Stimulated activated CD4-positive, alpha-beta T cell treated with anti-CD3 and anti-CD28 coated beads, Interleukin-2, amount 100 ng/mL, for 4 hours (primary cell): Measurements from ENCODE around the gene CPT1B.
"Not testable (repeated sequence)": the region's sequence is repeated elsewhere in the genome, so short reads cannot be mapped to it uniquely, and the experiment has no call there.

Source experiments
- DNase-seq: peaks from one replicate; pipeline ENCODE4 v3.0.0-alpha.2; 2020; ENCODE audit warnings: low read depth

The CPT1B gene

DNA sequence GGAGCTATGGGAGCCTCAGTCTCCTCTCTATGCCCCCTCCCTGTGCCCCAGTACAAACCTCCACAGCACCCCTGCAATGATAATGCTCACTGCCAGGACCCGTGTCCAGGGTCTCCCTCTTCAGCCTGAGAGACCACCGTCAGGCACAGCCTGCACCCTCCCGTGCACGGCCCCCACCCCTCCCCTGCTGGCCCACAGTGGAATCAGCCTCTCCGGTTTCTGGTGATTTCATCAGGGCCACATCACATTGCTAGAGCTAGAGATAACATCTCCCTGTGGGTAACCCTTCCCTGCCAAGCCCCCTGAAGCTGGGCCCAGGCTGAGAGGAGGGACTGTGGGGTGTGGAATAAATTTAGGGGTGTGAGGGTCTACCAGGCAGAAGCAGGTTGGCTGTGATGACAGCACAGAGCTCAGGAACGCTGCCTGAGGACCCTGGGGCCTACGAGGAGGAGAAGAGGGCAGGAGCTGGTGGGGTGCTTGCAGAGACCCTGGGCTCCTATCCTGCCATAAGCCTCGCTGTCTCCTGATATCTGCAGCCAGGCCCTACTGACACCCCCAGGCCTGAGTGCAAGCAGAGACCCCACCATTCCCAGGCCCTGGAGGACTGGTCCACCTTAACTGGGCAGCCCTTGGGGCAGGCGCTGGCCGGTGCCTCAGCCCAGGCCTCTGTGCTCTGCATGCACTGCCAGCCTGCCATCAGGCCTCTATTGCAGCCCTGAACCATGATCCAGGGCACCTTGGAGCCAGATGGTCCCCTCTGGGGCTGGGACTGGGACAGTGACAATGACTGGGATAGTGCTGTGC, 32.5 kb downstream of the CPT1B start, which contains the start of gene KLHDC7B:
KLHDC7B (plus strand) TSS at position 378 of the 804 bp plus-strand sequence; CDS start at position 723, 345 bp downstream.
- DNase-seq: no peak

DNA sequence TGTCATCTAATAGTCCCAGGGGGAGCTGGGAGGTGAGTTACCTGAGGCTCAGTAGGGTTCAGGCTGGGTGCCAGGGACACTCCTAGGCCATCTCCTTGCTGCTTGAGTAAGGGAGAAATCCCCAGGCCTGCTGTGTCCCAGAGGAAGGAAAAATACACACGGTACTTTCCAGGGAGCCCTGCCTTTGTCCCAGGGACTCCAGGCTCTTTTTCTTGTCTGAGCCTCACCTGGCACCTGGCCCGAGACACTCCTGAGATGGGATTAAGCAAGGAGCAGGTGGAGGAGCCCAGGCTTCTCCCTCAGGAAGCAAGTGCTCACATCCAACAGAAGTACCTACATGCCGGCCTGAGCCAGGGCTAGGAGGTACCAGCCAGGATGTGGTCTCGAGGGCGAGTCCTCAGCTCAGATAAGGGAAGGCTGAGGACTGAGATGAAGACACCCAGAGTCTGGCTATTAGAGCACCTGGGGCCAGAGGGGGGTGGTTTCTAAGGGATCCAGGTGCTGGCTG, 33.4 kb downstream of the CPT1B start:
- DNase-seq: no peak

DNA sequence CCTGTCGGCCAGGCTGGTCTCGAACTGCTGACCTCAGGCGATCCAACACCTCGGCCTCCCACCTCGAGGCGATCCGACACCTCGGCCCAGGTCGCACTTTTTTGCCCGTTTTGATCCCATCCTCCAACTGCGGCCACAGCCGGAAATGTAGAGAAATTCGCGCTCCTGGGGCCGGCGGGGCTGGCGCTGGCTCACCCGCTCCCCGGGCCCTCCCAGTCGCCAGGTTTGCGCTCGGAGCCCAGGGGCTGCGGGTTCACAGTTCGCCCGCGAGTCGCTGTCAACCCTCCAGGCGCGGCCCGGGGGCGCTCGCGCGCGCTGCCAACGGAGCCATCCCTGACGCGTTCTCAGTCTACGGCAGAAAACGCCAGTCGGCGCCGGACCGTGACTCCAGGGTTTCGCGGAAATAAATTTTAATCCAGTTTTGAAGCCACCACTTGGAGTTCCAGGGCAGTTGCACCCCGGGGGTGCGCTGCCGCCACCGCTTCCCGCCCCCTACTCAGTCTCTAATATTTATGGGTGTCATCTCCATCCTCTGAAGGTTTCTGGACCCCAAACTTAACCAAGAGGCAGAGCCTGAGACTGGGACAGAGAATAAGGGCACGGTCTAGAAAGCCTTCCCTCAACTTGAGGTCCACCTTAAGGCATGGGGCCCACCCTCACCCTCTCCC, 34.0 kb downstream of the CPT1B start:
- DNase-seq: peak; percentile 80

DNA sequence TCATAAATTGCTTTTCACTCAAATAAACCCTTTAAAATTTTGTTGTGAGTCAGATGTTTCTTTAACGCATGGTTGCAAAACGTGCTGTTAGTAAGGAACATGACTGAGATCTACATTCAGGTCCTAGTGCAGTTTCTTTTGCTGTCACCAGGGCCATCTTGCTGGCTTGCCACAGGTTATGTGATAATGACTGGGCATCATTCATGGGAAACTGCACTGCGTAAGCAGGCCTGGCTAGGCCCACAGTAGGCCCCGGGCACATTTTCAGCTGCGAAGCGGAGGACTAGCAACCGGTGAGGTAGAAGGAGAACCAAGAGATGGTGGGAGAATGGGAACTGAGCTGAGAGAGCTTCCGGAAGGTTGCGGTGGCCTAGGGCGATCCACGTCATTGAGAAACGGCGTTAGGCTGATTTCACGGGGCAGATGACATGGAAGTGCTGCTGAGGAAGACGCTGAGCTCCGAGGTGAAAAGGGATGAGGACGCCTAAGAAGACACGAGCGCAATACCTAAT, 35.8 kb downstream of the CPT1B start:
- no peak for DNase-seq

DNA sequence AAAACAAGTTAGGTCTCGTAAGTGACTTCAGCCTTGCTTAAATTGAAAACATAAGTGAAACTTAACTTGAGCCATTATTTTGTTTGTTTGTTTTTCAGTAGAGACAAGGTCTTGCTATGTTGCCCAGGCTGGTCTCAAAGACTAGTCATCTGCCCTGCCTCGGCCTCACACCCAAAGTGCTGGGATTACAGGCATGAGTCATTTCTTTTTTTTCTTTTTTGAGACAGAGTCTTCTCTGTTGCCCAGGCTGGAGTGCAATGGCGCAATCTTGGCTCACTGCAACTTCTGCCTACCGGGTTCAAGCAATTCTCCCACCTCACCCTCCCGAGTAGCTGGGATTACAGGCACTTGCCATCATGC, 36.6 kb downstream of the CPT1B start:
- DNase-seq: not testable (repeated sequence)

DNA sequence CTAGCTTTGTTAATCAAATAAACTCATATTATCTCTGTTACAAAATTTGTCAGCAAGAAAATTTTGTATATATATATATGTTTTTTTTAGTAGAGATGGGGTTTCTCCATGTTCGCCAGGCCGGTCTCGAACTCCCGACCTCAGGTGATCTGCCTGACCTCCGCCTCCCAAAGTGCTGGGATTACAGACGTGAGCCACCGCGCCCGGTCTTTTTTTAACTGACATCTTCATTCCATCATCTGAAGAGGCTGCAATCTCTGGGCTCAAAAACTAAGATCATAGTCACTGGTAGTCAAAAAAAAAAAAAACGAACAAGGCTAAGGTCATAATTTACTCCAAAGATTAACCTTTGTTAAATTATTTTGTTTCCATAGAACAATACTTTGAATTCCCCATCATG, 37.8 kb downstream of the CPT1B start:
- no peak for DNase-seq

DNA sequence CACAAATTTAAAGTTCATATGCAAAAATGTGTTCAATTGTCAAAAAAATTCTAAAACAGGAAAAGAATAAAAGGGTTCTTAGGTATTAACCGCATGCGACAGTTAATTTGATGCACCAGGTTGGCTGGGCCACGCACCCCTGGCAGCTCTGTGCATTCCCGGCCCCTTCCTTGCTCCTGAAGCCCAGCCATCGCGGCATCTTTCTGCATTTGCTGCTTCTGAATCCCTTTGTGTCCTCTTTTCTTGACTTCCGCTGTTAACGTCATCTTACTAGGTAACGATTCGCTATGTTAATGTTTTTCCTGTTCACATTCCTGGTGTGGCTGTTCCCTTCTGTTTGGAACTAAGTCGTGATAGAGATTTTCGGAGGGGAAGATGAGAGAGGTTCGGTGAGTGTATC, 40.5 kb downstream of the CPT1B start:
- DNase-seq: no peak

DNA sequence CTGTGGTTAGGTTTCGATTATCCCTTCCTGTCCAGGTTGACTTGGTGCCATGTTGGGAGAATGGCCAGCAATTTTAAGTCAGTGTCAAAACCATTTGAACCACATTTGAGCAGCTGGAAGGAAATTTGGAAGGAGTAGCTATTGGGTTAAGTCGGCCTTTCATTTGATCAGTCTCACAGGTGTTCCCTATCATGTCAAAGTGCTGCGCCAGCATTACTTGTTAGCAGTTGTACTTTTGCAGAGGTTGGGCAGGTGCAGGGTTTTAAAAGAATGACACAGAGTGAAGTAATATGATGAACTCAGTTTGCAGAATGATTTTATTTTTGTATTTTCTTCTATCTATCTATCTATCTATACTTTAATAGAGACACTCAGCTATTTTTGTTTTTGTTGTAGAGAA, 42.0 kb downstream of the CPT1B start:
- no peak for DNase-seq

DNA sequence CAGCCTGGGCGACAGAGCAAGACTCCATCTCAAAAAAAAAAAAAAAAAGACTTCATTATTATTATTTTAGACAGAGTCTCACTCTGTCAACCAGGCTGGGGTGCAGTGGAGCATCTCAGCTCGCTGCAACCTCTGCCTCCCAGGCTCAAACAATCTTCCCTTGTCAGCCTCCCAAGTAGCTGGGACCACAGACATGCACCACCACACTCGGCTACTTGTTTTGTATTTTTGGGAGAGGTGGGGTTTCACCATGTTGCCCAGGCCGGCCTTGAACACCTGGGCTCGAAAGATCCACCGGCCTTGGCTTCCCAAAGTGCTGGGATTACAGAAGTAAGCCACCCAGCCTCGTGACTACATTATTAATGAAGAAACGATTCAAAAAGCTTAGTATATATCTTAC, 43.1 kb downstream of the CPT1B start:
- DNase-seq: no peak

DNA sequence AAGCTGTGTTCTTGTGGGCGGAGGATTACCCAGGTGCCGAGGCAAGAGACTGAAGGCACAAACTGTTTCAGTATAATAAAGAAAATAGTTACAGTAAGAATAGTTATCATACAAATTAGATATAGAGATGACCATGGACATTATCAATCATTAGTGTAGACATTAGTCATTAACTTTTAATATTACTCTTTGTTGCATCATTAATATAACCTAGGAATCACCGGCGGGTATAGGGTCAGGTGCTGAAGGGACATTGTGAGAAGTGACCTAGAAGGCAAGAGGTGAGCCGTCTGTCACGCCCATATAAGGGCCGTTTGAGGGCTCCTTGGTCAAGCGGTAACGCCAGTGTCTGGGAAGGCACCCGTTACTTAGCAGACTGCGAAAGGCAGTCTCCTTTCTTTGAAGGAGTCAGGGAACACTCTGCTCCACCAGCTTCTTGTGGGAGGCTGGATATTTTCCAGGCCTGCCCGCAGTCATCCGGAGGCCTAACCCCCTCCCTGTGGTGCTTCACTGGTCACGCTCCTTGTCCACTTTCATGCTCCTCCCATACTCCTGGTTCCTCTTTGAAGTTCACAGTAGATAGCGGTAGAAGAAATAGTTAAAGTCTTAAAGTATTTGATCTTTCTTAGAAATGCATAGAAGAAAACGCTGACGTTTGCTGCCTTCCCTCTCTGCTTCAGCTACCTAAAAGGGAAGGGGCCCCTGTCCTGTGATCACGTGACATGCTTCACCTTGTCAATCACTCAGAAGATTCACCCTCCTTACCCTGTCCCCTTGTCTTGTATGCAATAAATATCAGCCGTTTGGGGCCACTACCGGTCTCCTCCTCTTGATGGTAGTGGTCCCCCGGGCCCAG, 44.1 kb downstream of the CPT1B start:
- DNase-seq: not testable (repeated sequence)

DNA sequence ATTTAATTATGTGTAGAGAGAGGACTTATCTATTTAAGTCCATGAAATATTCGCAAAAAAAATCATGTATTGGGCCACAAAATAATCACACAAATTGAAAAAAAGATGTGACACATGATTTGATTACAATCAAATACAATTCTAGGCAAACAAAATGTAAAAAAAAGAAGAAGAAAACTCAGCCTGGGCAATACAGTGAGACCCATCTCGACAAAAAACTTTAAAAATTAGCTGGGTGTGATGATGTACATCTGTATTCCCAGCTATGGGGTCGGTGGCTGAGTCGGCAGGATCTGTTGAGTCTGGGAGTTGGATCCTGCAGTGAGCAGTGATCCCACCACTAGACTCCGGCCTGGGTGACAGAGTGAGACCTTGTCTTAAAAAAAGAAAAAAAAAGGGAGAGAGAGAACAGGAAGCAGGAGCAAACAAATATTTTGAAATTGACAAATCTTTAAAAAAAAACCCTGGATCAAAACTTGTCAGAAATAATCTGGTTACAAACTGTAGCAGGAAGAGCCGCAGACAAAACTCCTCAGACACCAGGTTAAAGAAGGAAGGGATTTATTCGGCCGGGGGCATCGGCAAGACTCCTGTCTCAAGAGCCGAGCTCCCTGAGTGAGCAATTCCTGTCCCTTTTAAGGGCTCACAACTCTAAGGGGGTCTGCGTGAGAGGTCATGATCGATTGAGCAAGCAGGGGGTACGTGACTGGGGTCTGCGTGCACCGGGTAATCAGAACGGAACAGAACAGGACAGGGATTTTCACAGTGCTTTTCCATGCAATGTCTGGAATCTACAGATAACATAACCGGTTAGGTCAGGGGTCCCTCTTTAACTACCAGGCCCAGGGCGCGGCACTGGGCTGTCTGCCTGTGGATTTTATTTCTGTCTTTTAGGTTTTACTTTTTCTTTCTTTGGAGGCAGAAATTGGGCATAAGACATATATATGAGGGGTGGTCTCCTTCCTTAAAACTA, 45.1 kb downstream of the CPT1B start:
- no peak for DNase-seq

DNA sequence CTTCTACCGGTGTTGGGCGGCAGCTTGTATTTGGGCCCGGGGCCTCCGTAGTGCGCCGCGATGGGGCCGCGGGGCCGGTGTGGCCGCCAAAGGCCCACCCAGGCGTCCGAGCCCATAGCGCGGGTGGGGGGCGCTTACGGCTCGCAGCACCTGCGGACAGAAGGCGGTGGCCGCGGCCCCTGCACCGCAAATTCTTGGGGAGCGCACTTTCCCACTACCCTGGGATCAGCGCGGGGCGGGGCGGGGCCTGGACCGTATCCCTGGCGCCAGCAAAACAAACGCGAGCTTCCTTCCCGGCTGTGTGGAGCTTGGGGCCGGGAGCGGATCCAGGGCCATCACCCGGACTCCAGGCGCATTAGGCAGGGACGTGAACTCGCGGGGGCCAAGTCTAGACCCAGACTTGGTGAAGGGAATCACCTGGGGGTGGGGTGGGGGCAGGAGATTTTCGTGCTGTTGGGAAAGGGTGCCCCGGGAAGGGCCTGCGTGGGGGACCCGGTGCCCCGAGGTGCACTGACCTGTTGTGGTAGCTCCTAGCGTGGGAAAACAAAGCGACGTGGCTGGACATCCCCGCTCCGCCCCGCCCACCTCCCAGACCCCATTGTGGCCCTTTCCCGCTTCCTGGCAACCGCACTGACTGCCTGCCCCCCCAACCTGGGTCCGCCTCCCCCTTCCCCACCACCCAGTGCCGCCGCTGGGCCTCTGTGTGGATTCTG, 46.1 kb downstream of the CPT1B start:
- no peak for DNase-seq

DNA sequence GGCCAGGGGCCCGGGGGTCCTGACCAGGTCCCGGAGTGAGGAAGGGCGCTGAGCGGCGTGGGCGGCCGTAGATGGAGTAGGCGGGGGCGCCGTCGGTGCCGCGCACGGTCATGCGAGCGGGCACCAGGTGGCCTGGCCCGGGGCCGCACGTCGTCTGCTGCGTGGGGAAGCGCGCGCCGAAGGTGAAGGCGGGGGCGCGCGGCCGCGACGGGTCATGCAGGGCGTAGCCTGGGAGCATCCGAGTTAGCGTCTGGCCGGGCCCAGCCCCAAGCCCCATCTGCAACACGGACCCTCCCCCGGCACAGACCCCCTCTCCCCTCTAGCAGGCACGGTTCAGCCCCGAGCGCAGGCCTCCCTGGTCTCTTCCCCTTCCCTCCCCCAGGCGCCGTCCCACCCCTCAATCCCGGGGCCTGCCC, 46.7 kb downstream of the CPT1B start:
- DNase-seq: peak; percentile 76

DNA sequence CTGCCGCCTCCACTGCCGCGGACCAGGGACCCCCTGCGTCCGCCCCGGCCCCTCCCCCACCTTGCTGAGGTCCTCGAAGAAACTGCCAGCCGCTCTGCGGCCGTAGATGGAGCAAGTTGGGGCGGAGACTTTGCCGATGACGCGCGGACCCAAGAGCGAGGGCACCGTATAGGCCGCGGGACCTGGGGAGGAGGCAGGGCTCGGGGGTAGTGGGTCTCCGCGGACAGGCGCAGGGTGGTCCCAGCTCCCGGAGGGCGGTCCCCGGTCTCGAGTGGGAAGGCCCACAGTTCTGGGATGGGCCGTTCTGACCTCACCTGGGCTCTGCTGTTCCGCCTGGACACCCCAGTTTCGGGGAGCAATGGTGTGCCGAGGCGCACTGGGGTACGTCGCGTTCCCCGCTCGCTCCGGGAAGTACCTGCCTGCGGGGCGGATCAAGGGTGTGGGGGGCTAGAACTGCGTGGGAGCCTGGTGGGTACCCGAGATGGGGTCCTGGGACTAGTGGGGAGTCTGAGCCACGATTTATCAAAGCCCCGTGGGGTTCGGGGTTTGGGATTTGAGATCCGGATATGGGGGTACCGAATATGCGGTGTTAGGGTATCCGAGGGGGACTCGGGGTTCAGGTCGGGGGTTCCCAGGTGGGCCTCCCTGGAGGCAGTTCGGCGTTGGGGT, 47.2 kb downstream of the CPT1B start:
- peak; percentile 77 for DNase-seq

DNA sequence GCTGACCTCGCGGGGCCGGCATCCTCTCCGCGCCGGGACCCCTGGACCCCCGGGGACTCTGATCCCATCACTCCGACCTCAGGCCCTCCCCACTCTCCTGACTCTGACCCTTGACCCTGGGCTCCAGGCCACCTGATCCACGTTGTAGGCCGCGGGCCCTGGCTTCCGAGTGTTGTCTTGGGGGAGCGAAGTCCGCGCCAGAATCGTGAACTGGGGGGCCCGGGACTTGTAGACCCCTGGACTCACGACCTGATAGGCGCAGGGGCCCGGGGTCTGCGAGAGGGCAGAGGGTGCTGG, 47.7 kb downstream of the CPT1B start:
- no peak for DNase-seq

DNA sequence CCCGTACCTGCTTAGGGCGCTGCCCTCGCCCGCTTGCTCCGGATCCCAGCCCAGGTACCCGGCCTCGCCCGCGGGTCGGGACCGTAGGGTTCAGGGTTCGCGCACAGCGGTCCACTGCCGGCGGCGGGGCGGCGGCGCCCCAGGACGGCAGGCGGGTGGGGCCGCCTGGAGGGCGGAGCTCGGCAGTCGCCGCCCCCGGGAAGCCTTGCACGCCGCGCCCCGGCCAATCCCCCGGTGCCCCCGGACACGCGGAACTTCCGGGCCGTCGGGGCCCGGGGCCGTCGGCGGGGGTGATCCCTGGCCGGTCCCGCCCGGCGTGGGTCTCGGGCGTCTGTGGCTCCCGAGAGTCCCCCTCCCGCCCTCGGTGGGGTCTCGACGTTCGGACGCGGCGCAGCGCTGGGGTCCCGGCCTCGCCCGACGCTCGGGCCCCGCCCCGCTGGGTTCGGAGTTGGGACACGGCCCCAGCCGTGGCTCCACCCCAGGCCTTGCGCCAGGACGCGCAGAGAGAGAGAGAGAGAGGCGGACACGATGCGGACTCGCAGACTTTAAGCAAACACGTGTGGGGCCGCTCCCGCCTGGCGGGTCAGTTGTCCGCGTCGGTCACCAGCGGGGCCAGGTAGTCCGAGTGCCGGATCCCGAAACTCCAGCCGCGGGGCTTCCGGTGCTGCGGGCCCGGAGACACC, 48.2 kb downstream of the CPT1B start, which contains the start of gene TYMP:
TYMP (minus strand) TSS at position 116 of the 683 bp plus-strand sequence. CDS start 303 bp downstream, outside the sequence.
- peak; percentile 71 for DNase-seq

DNA sequence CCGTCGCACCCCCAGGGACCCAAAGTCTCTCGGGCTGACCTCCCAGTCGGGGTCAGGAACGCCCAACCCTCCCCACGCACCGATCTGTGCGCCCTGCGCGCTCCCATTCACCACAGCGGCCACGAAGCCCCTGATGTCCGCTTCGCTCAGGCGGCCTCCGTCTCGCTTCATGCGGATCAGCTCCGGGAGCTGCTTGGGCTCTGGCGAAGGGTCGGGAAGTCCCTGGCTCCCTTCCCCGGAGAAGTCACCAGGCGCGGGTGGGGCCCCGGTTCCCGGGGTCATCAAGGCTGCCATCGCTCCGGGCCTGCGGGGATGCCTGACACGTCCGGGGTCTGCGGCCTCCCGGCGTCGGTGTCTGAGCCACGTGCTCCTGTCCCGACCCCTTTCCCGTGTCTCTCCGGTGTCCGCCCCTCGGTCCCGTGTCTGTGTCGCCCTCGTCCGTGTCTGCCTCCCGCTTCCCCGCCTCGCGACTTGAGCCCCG, 48.8 kb downstream of the CPT1B start:
- DNase-seq: no peak

DNA sequence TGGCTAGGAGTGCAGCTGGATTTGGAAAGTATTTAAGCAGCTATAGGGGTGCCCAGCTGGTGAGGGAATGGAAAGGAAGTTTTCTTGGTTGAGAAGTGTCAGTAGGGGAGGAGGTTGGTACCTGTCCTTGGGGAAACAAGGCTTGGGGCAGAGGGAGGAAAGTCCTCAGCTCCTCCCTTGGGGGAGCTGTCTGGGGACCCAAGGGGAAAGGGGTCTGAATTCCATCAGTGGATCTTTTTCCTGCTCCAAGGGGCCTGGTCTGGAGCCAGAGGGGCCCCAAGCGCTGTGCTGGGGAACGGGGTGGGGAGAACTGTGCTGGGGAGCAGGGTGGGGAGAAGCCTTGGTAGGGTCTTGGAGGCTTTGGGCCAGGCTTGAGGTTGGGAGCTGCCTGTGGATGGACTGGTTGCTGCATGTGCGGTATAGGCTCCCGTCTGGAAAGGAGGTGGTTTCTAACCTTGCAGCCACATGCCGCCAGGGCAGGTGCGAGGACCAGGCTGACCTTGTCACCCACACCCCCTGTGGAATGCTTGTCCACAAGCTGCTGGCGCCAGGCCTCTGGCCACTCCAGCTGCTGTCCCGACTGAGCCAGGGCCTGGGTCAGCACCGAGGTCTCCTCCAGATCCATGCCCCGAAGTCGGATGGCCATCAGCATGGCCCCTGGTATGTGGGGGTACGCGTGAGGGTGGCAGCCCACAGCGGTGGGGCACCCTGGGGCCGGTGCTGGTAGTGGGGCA, 49.4 kb downstream of the CPT1B start:
- DNase-seq: no peak
